NCI-H82 (cell line): Measurements from ENCODE around the gene RGS7BP.

Experiments used
- DNase-seq: peaks from one replicate; lab custom pipeline; 2025; lab: John Stamatoyannopoulos, UW

RGS7BP gene

DNA sequence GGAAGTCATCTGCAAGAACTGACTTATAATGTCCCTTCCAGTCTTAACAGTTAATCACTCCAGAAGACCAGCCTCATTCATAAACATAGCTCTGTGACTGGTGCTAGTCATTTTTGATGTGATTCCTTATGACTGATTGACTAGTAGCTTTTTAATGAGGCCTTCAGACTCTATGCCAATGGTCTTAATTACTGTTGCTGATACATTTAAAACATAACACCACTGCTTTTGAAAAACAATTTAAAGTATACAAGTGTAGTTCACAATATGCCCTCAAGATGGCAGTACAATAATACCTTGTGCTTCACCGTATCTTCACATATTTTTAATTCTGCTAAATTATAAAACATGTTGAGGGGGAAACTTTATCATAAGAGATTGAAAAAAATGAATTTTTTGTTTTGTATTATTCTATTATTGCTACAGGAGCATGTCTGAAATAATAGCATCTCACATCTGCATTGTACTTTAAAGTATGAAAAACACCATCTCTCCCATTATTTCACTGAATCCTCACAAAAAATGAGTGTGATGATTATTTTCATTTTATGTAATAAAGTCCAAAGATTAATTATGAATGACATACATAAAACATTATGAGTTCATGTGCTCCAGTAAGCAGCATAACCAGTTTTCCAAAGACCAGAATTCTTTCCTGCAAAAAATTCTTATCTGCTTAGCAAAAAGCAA lies 129.3 kb downstream of the RGS7BP start:
- DNase-seq: peak; percentile 42

DNA sequence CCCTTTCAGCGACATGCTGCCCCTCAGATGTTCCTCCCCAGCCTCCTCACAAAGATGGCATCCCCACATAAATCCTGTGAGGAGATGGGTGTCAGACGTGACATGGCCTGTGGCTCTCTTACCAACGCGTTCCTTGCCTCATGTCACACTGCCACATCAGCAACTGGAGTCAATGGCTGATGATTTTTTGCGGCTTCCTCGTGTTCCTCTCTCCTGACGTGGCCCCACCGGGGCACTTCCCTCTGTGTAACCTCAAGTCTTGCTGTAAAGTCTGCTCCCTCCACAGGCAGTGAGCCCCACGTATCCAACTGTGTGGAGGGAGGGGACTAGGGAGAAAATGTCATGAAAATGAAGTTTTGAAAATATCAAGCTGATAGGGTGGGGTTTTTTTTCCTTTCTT lies 131.3 kb downstream of the RGS7BP start:
- no peak for DNase-seq

DNA sequence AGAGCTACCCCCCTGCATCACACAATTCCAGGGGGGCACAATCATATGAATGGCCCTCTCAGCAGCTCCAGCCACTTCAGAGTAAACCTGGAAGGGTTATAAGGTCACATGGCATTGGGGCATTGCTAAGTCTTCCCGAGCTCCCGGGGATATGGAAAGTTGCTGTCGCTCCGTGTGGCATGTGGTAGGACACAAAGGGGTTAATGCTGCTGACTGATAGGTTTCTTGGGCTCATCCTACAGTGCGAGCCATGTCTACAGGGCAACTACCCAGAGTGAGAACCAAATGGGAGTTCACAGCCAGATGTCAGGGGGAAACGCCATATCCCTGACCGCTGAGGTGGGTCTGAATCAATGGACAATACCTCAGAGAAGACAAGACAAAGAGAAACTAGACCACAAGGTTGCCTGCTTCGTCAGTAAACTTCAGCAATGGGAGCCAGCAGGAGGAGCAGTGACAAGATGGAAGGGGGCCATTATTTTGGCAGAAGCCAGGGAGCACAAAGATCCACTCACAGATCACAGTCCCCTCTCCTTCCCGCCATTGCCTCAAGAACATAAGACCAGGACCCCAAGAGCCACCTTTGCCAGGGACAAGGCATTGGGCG lies 132.1 kb downstream of the RGS7BP start:
- no peak for DNase-seq

DNA sequence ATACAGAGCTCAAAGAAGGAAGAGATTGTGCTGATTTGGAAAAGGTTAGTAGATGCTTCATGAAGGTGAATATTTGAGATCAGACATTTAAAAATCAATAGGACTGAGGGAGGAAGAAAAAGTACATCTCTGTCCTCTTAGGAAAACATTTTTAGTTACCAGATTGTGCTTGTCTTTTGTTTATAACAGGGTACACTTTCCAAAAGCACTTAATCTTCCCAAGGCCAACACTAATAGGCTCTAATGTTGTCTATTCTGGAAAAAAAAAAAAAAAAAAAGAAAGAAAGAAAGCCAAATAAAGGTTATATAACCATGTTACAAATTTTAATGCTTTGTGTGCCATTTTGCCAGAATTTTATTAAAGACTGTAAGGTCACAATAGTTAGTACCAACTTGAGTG lies 139.0 kb downstream of the RGS7BP start:
- no peak for DNase-seq

DNA sequence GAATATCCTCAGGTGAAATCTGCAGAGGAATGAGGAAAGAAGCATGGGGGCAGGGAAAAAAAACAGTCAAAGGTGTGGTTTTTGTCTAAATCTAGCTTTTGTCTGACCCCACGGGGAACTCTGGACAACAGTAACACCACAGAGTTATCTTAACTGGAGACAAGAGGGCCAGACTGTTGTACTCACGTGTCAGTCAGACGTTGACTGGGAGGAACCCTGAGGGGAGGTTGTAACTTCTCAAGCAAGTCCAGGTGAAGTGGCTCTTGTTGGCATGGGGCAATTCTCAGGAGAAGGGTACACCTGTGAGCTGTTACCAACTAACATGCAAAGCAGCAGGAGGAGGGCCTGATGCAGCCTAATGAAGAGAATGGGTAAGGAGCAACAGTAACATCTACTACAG lies 140.4 kb downstream of the RGS7BP start:
- no peak for DNase-seq

DNA sequence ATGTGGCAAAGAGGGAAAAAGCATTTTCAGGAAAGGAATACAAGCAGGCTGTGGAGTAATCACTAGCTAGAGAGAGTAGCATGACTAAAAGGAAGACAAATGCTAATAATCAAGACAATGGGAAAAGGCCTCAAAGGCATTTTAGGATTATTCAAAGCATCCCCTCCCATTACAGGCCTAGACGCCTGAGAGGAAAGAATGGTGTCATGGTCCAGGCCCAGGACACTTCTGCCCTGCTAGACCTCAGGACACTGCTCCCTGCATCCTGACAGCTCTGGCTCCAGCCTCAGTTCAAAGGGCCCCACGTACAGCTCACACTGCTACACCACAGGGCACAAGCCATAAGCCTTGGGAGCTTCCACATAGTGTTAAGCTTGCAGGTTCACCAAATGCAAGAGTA lies 143.7 kb downstream of the RGS7BP start:
- no peak for DNase-seq

DNA sequence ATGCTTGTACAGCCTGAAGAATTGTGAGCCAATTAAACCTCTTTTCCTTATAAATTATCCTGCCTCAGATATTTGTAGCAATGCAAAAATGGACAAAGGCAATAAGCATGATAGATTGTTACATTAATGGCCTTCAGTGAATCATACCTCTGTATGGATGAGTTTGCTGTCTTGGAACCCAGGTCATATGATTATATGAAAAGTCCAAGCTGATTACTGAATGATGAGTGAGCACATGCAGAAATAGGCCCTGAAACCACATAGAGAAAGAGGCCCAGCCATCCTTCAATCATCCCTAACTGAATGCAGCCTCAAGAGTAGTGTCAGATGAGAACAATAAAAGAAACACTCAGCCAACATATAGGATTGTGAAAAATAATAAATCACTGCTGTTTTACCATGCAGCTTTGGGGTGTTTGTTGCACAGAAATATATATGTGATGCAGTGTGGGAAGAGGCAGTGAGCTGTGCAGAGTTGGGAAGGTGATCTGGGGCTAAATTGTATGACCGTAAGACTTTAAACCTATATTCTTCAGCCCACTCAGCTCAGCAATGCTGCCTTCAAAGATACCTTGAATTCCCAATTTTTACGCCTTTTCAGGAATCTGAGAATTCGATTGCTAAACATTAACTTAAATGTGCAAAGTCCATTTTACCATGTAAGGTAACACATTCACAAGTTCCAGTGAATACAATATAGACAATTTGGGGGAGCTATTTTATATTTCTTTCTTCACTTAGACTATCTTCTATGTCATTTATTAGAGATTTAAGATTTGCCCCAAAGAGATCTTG lies 148.1 kb downstream of the RGS7BP start:
- no peak for DNase-seq

DNA sequence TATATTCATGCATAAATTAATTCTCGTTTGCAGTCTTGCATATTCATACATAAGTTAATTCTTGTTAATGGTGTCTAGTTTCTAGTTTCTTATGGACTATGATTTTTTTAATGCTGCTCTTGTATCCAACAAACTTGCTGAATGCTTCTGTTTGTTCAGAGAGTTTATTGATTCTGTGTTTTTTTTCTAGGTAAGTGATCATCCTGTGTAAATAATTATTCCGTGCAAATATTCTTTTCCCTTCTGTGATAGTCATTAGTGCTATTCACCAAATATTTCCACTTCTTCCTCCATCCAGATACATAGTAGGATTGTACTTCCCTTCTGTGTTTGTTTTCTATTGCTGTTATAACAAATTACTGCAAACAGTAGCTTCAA lies 148.7 kb downstream of the RGS7BP start:
- DNase-seq: no peak

DNA sequence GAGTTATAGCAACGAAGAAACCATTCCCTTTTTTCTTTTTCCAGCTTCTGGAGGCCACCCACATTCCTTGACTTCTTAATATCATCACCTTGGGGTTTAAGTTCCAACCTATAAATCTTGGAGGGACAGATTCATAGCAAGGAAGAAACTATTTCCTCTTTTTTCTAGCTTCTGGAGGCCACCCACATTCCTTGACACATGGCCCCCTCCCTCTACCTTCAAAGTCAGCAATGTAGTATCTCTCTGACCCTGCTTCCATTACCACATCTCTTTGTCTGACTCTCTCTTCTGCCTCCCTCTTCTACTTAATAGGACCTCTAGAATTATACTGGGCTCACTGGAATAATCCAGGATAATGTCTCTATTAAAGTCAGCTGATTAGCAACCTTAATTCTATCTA lies 149.8 kb downstream of the RGS7BP start:
- no peak for DNase-seq

DNA sequence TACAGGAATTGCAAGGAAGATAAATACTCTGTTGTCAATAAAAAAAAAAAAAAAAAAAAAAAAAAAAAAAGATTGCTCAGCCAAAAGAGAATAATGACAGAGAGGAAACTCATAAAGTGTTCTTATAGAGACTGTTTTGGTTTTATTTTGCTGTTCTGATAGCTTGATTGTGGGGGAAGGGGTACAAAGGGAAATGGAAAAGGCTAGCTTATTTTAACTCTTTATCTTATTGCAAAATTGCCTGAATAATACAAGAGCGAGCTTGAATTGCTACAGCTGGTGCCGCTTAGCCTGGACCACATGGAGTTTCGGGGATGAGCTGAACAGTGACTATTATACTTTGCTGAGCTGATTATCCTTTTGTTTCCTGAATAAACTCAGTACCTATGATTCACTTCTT lies 153.5 kb downstream of the RGS7BP start:
- peak; percentile 21 for DNase-seq
